Adipose tissue (tissue), 3 donors: Measurements from ENCODE around the gene TMEM270. TPM values are rescaled to one million over a fixed set of nuclear protein-coding genes. Genes with fewer than 3 reads are reported as not detected.

ENCODE experiments used
- polyA plus RNA-seq, 3 donors: library from polyadenylated mRNA; stranded (reverse); fragments of 200-250 nt; gene quantifications; one replicate each; pipeline ENCODE4 v1.2.3, GENCODE V29; 2013
- donor health status: healthy with polysubstance abuse.
- donor health status: Bipolar disorder and iron deficiency.
- donor health status: healthy.

Gene TMEM270
- polyA plus RNA-seq, 3 donors, result 0.08 TPM; not detected in 2

Other genes with a start within 250 kb of the TMEM270 start
- 100 to 1,000 TPM in 2 of 3 donors, 10 to 100 TPM in 1; 44.8 to 258 (median 139) TPM for gene MLXIPL, start 236.6 kb upstream of the TMEM270 start, polyA plus RNA-seq
- gene VPS37D, start 193.3 kb upstream of the TMEM270 start, polyA plus RNA-seq, result 1 to 10 TPM; 1.2 to 3.9 (median 1.3) TPM
- 10 to 100 TPM in 1 of 3 donors, 1 to 10 TPM in 2; 5.3 to 12.3 (median 7.4) TPM for gene DNAJC30, start 177.7 kb upstream of the TMEM270 start, polyA plus RNA-seq
- gene BUD23, start 177.6 kb upstream of the TMEM270 start, polyA plus RNA-seq, result 10 to 100 TPM; 40.7 to 65.8 (median 46.4) TPM
- gene STX1A, start 141.5 kb upstream of the TMEM270 start, polyA plus RNA-seq, result 1 to 10 TPM; 3.8 to 7.5 (median 4.0) TPM
- gene ABHD11, start 122.4 kb upstream of the TMEM270 start, polyA plus RNA-seq, result 10 to 100 TPM; 15.0 to 23.7 (median 15.8) TPM
- gene CLDN3, start 90.9 kb upstream of the TMEM270 start, polyA plus RNA-seq, result 10 to 100 TPM in 1 of 3 donors, under 1 TPM in 1, not detected in 1; 0.22 to 96.5 TPM
- 10 to 100 TPM in 1 of 3 donors, under 1 TPM in 2; 0.34 to 98.3 (median 0.77) TPM for gene CLDN4, start 30.2 kb upstream of the TMEM270 start, polyA plus RNA-seq
- gene METTL27, start 18.6 kb upstream of the TMEM270 start, polyA plus RNA-seq, result 1 to 10 TPM in 2 of 3 donors, under 1 TPM in 1; 0.86 to 2.5 (median 2.4) TPM
- gene ELN, start 167.0 kb downstream of the TMEM270 start, polyA plus RNA-seq, result 100 to 1,000 TPM in 2 of 3 donors, 10 to 100 TPM in 1; 49.6 to 142 (median 126) TPM
- gene LIMK1, start 222.6 kb downstream of the TMEM270 start, polyA plus RNA-seq, result 10 to 100 TPM in 1 of 3 donors, 1 to 10 TPM in 2; 4.5 to 13.2 (median 6.2) TPM